Stimulated activated naive CD8-positive, alpha-beta T cell treated with anti-CD3 and anti-CD28 coated beads, Interleukin-15, Interleukin-2, amounts not matched to agents 100 ng/mL and 50 ng/mL, for 24 hours (primary cell): ENCODE data around the gene BTG2.
"Not testable (repeated sequence)": the region's sequence is repeated elsewhere in the genome, so short reads cannot be mapped to it uniquely, and the experiment has no call there.

Experiments
- H3K27ac Mint-ChIP-seq: one replicate; pipeline ENCODE4 v1.8.0; 2021; ENCODE audit warnings: mild to moderate bottlenecking, mixed read lengths
- H3K27me3 Mint-ChIP-seq: one replicate; pipeline ENCODE4 v1.8.0; 2021; ENCODE audit warnings: mixed read lengths
- H3K36me3 Mint-ChIP-seq: one replicate; pipeline ENCODE4 v1.8.0; 2021; ENCODE audit warnings: low read depth, mixed read lengths
- H3K4me1 Mint-ChIP-seq: one replicate; pipeline ENCODE4 v1.8.0; 2021; ENCODE audit warnings: low read depth, mixed read lengths
- H3K4me3 Mint-ChIP-seq: one replicate; pipeline ENCODE4 v1.8.0; 2021; ENCODE audit warnings: mild to moderate bottlenecking, mixed read lengths
- H3K9me3 Mint-ChIP-seq: one replicate; pipeline ENCODE4 v1.8.0; 2021; ENCODE audit warnings: mixed read lengths

Gene BTG2, protein sequence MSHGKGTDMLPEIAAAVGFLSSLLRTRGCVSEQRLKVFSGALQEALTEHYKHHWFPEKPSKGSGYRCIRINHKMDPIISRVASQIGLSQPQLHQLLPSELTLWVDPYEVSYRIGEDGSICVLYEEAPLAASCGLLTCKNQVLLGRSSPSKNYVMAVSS

DNA sequence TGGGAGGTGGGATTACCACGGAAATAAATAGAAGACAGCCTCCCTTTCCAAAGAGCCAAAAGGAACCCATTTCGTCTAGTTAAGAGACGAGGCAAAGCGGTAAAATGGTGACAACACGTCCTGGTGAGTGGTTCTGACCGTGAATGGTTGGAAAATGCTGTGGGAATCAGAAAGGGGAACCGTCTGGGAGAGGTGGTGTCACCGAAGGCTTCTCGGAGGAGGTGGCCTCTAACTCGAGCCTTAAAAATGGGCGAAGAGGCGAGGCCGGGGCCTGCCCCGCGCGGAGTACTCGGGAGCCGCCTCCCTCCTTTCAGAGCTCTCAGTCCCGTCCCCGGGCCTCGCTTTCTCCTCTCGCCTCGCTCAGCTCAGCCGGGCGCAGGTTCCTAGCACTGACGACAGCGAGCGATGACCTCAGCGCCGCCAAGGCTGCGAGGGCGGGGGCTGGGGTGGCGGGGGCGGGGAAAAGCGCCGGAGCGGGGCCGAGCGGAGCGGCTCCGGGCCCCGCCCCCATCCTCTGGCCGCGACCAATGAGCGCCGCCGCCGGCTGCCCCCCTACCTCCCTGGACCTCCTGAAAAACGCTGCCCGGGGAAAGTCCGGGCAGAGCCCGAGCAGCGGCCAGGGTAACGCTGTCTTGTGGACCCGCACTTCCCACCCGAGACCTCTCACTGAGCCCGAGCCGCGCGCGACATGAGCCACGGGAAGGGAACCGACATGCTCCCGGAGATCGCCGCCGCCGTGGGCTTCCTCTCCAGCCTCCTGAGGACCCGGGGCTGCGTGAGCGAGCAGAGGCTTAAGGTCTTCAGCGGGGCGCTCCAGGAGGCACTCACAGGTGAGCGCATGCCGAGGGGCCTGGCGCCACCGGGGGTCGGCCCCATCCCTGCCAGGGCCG lies at the start of gene BTG2:
Gene BTG2 (plus strand): TSS at position 601 of the 890 bp plus-strand sequence. CDS start 88 bp downstream, at position 689.
- no peaks in the 10 kb centered on the region for H3K27me3 Mint-ChIP-seq
- peak within 1 kb of the TSS; percentile 97 for H3K27ac Mint-ChIP-seq
- H3K9me3 Mint-ChIP-seq, result no peaks in the 10 kb centered on the region
- peak within 1 kb of the TSS; percentile 98 for H3K4me3 Mint-ChIP-seq
- peaks cover 71% of the 10 kb centered on the region for H3K4me1 Mint-ChIP-seq
- peaks cover 43% of the 10 kb centered on the region for H3K36me3 Mint-ChIP-seq

DNA sequence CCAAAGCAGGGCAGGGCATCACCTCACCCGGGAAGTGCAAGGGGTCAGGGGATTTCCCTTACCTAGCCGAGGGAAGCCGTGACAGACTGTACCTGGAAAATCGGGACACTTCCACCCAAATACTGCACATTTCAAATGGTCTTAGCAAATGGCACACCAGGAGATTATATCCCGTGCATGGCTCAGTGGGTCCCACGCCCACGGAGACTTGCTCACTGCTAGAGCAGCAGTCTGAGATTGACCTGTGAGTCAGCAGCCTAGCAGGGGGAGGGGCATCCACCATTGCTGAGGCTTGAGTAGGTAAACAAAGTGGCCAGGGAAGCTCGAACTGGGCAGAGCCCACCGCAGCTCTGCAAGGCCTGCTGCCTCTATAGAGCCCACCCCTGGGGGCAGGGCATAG lies 48.7 kb upstream of the BTG2 start:
- H3K4me3 Mint-ChIP-seq, H3K4me1 Mint-ChIP-seq, H3K27ac Mint-ChIP-seq, H3K36me3 Mint-ChIP-seq: not testable (repeated sequence)
- Mint-ChIP-seq H3K9me3 (peaks cover 11% of the 10 kb centered on the region), H3K27me3 (peaks cover 41% of the 10 kb centered on the region)

DNA sequence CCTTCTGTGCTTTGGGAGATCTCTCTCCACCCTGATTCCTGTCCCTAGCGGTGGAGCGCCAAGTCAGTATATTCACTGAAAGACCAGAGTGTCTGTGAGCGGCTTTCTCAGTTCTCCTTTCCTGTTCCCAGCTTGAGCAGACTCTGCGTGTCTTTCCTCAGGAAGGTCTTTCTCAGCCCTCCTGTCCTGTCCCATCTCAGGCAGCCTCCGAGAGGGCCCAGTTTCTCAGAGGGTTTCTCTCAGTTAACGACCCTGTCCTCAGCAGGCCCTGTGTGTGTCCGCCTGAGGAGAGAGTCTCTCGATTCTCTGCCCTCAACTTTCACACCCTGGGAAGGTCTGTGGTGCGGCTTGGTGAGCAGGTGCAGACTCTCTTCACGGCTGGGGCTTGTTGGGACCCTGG lies 41.8 kb upstream of the BTG2 start:
- no peak overlapping the region for H3K27ac Mint-ChIP-seq
- no peak overlapping the region for H3K4me3 Mint-ChIP-seq
- H3K4me1 Mint-ChIP-seq, result peaks cover 5% of the 10 kb centered on the region
- H3K9me3 Mint-ChIP-seq, result no peaks in the 10 kb centered on the region
- peaks cover 4% of the 10 kb centered on the region for H3K27me3 Mint-ChIP-seq
- no peaks in the 10 kb centered on the region for H3K36me3 Mint-ChIP-seq

DNA sequence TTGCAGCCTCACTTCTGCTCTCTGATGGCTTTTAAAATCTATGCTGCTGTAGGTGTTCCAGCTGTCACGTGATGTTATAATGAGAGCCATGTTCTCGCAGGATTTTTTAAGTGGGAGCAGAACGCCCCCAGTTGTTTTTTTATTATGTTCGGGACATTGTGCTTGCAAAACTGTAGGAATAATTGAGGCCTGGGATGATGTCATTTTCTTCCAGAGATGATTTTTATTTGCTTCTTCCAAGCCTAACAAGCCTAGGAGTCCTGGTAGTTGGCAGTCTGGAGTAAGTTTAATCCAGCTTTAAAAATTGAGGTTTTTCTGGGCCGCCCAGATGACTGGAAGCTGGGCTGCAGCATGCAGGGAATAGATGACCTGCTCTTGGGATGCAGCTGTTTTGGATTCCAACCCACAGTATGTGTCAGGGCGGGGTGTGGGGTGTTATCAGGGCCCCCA lies 41.2 kb upstream of the BTG2 start:
- no peak overlapping the region for H3K4me3 Mint-ChIP-seq
- peaks cover 5% of the 10 kb centered on the region for H3K4me1 Mint-ChIP-seq
- no peaks in the 10 kb centered on the region for H3K9me3 Mint-ChIP-seq
- peaks cover 3% of the 10 kb centered on the region for H3K27me3 Mint-ChIP-seq
- H3K36me3 Mint-ChIP-seq, result no peaks in the 10 kb centered on the region
- H3K27ac Mint-ChIP-seq, result no peak overlapping the region

DNA sequence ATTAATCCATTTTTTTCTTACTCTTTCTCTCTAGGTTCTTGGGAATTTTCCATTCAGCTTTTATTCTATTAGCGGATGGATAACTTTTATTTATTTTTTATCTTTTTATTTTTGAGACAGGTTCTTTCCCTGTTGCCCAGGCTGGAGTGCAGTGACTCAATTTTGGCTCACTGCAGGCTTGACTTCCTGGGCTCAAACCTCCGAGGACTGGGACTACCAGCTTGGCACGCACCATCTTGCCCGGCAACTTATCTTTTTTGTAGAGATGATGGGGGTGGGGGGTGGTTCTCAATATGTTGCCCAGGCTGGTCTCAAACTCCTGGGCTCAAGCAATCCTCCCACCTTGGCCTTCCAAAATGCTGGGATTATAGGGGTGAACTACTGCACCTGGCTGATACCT lies 39.8 kb upstream of the BTG2 start:
- H3K9me3 Mint-ChIP-seq, result no peaks in the 10 kb centered on the region
- peaks cover 5% of the 10 kb centered on the region for H3K4me1 Mint-ChIP-seq
- H3K4me3 Mint-ChIP-seq, result no peak overlapping the region
- H3K27me3 Mint-ChIP-seq, result no peaks in the 10 kb centered on the region
- no peaks in the 10 kb centered on the region for H3K36me3 Mint-ChIP-seq
- no peak overlapping the region for H3K27ac Mint-ChIP-seq

DNA sequence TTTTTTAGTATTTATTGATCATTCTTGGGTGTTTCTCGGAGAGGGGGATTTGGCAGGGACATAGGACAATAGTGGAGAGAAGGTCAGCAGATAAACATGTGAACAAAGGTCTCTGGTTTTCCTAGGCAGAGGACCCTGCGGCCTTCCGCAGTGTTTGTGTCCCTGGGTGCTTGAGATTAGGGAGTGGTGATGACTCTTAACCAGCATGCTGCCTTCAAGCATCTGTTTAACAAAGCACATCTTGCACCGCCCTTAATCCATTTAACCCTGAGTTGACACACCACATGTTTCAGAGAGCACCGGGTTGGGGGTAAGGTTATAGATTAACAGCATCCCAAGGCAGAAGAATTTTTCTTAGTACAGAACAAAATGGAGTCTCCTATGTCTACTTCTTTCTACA lies 39.2 kb upstream of the BTG2 start:
- not testable (repeated sequence) for H3K4me1 Mint-ChIP-seq

DNA sequence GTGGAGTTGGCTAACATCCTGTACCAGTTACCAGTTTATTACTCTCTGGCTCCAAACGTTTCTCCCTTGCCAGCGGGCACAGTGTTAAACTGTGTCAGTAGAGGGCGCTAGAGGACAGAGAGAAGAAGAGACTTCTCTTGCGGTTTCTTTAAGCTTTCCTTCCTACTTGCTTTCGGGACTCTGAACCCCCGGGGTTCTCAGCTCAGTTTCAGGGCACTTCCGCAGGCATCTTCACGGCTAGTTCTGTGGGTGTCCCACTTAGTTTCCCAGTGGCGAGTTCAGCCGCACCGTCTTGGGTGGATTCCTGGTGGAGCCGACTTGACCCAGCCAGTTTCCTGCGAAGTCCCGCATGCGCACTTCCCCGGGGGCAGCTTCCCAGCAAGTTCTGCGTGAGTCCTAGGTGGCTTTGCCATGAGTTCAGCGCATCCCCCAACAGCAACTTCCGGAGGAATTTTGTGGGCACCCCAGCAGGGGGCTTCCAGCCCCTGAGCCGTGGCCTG lies 37.9 kb upstream of the BTG2 start:
- Mint-ChIP-seq H3K4me3 (peak overlapping the region; percentile 89), H3K9me3 (no peaks in the 10 kb centered on the region), H3K4me1 (peaks cover 17% of the 10 kb centered on the region), H3K36me3 (no peaks in the 10 kb centered on the region), H3K27me3 (no peaks in the 10 kb centered on the region), H3K27ac (peak overlapping the region; percentile 81)

More for the DNA sequence above, 39.2 kb upstream of the BTG2 start:
- H3K4me3 Mint-ChIP-seq, H3K9me3 Mint-ChIP-seq, H3K27ac Mint-ChIP-seq, H3K36me3 Mint-ChIP-seq, H3K27me3 Mint-ChIP-seq: not testable (repeated sequence)

DNA sequence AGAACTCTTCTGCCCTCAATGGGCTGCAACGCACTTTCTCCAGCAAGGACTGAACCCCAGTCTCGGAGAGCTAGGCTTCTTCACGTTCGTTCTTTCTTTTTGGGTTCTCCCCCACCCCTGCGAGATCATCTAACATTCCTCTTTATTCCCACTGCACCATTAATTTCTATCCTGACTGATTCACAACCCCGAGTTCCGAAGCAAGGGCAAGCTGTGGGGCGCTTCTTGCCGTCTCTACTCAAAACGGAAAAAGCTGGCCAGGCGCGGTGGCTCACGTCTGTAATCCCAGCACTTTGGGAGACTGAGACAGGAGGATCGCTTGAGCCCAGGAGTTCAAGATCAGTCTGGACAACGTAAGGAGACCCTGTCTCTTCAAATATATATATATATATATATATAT lies 37.4 kb upstream of the BTG2 start:
- Mint-ChIP-seq H3K9me3 (no peaks in the 10 kb centered on the region), H3K27ac (peak overlapping the region; percentile 81), H3K36me3 (no peaks in the 10 kb centered on the region), H3K27me3 (no peaks in the 10 kb centered on the region), H3K4me1 (peaks cover 18% of the 10 kb centered on the region), H3K4me3 (peak overlapping the region; percentile 89)

DNA sequence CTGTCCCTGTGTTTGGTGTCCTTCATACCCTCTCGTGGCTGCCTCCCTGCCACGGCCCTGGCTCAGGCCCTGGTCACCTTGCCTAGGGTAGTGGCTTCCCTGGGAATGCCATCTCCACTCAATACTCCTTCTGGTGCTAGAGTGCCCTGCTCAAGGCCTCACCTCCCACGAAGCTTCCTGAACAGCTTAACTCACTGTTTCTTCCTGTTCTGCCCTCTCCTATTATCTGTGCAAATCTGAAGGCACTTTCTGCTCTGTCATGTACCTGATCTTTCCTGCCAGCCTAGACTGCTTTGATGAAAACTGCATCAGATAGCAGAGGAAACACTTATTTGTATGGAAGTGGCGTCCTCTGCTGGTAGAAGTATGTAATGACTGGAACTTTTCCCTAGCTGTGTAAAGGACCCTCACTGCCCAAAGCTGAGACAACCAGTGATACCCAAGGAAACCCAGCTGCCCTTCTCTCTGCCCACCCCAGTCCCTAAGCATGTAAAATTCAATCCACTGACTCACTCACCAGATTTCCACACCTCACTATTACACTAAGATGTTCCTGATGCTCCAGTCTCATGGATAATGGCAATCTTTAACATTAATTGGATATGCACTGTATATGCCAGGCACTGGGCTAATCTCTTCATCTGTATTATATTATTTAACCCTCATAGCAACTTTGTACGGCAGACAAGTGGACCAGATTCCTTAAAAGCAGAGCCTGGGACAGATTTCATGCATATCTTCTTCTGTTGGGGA lies 36.2 kb upstream of the BTG2 start:
- Mint-ChIP-seq H3K9me3 (no peaks in the 10 kb centered on the region), H3K27me3 (no peaks in the 10 kb centered on the region), H3K4me1 (peaks cover 29% of the 10 kb centered on the region), H3K36me3 (no peaks in the 10 kb centered on the region), H3K27ac (no peak overlapping the region), H3K4me3 (no peak overlapping the region)

DNA sequence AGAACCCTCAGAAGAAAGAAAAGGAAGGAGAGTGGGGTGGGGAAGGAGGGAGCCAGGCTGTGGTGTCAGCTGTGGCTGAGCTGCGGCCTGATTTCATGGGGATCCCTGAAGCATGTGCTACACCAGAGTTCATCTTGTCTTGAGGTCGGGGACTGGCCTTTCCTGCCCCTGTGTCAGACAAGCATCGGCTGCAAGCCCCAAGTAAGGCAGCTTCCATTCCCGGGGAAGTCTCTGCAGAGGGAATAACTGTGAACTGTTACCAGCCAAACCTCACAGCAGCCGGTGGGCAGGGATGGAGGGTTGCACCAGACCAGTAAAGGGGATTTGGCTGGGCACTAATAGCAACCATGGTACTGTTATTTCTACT lies 35.7 kb upstream of the BTG2 start:
- peaks cover 35% of the 10 kb centered on the region for H3K4me1 Mint-ChIP-seq
- no peaks in the 10 kb centered on the region for H3K27me3 Mint-ChIP-seq
- no peak overlapping the region for H3K27ac Mint-ChIP-seq
- H3K36me3 Mint-ChIP-seq, result no peaks in the 10 kb centered on the region
- H3K4me3 Mint-ChIP-seq, result no peak overlapping the region
- no peaks in the 10 kb centered on the region for H3K9me3 Mint-ChIP-seq

DNA sequence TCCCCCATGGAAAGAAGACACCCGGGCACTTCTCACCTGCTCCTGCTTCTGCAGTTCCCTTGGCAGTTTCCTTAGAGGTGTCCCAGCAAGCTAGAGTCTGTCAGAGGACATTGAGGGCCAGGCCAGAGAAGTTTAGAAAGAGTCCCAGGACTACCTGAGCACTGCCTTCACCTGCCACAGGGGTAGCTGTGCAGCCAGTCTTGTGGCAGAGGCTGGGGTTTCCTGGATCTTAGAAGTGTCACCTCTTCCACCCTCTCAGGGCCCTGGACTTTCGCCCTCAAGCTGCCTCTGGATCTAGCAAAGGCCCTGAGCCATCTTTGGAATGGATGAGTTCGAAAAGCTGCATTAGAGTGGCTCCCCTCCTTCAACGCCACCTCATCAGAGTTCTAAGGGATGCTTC lies 34.9 kb upstream of the BTG2 start:
- Mint-ChIP-seq H3K4me1 (peaks cover 43% of the 10 kb centered on the region), H3K36me3 (no peaks in the 10 kb centered on the region), H3K27ac (no peak overlapping the region), H3K4me3 (no peak overlapping the region), H3K27me3 (no peaks in the 10 kb centered on the region), H3K9me3 (no peaks in the 10 kb centered on the region)

DNA sequence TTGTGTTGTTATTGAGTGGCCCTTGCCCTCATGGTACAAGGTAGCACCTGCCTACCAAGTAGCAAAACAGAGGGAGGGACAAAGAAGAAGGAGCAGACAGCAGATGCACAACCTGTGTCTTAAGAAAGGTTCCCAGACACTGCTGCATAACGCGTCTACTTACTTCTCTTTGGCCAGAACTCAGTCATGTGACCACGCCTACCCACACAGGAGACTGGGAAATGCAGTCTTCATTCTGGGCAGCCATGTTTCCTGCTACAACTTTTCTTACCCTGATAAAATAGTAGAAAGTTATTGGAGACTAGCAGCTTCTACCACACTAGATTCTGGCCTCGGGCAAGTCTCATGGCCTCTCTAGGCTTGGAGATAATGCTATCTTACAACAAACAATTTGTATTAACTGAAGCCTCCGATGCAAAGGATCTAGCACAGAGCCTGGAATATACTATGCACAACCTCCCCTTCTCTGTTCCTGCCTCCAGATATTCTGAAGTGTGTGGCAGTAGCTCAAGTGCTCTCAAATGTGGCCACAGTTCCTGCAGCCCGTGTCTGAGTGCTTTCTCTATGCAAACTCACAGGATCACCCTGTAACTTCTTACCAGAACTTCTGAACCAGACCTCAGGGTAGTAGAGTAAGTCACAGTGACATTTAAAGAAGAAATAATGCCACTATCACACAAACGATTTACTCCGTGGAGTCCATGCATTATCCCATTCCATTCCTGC lies 34.1 kb upstream of the BTG2 start:
- Mint-ChIP-seq H3K4me1 (peaks cover 48% of the 10 kb centered on the region), H3K36me3 (no peaks in the 10 kb centered on the region), H3K27ac (no peak overlapping the region), H3K27me3 (no peaks in the 10 kb centered on the region), H3K4me3 (no peak overlapping the region), H3K9me3 (no peaks in the 10 kb centered on the region)

DNA sequence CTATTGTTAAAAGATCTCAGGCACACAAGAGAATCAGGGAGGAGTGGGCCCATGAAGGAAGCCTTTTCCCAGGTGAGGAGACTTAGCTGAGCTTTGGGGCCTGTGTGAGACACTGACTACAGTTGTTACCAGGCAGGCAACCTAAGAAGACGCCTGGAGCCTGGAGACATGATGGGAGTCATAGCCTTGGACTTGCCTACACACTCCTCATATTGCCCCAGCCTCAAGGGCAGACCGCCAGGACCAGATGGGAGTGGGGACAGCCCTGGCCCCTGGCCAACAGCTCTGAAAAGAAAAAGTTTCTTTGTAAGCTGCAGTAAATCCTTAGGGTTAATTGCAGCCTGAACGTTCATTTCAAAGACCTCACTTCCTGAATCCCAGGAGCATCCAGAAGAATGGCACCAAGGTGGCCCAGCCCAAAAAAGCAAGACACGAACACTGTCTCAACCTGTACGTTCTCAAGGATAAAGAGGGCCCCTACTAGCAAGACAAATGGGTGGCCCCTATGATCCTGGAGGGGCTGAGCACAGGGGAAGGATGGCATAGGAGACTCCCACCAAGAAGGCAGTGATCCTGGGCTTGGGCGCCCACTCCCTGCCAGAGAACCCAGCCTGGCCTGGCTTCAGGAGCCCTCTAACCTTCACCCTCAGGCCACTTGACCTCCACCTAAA lies 33.2 kb upstream of the BTG2 start:
- no peaks in the 10 kb centered on the region for H3K36me3 Mint-ChIP-seq
- H3K9me3 Mint-ChIP-seq, result no peaks in the 10 kb centered on the region
- peaks cover 56% of the 10 kb centered on the region for H3K4me1 Mint-ChIP-seq
- no peaks in the 10 kb centered on the region for H3K27me3 Mint-ChIP-seq
- H3K4me3 Mint-ChIP-seq, result no peak overlapping the region
- no peak overlapping the region for H3K27ac Mint-ChIP-seq

DNA sequence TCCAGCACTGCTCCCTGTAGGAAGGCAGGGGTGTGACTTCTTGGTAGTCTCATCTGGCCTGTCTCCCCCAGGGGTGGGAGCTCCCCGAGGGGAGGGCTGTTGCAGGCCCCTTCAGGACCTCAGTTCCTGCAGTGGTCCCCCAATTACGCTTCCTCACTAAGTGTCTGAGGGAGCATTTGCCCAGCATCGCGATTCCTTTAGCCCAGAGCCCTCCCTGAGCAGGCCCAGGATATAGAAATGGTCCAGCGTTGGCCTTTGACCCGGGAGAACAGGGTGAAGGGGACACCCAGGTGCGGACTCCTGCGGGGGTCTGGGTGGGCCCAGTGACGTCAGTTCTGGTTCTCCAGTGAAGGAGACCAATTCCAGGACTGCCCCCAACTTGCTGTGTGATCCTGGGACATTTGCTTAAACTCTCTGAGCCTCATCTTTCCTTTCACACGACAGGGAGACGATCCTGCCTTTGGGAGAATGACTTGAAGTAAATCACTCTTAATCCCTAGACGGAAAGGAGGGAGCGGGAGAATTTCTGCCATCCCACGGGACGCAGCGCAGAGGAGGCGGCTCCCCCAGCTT lies 32.6 kb upstream of the BTG2 start:
- Mint-ChIP-seq H3K4me3 (peak overlapping the region; percentile 71), H3K36me3 (no peaks in the 10 kb centered on the region), H3K27ac (no peak overlapping the region)

More for the DNA sequence above, 32.6 kb upstream of the BTG2 start:
- Mint-ChIP-seq H3K27me3 (no peaks in the 10 kb centered on the region), H3K4me1 (peaks cover 61% of the 10 kb centered on the region), H3K9me3 (no peaks in the 10 kb centered on the region)
